ENCODE data around the gene SYNE1.

The SYNE1 gene

DNA sequence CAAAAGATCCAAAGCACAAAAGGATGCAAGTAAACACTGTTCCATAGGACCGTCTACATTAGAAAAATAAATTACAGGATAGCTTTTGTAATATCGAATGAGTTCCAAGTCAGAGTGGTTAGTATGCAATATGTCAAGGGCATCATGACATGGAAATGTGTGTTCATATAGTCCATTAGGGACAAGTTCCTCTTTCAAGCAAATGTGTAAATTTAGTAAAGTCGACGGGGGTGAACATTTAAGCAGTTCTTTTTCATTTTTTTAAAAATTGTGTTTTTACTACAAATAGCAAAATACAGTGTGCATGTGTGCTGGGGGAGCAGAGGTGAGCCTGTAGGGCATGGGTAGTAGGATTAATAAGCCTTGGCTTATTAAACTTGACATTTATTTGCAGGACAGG is 470.7 kb downstream of the SYNE1 start:
- no peaks in the 10 kb centered on the region for H3K27me3 ChIP-seq (ENCODE audit: insufficient read depth, poor library complexity, severe bottlenecking)
- H3K27ac ChIP-seq (replicated peaks) = no peak overlapping the region
- no peak for DNase-seq (ENCODE audit: low read depth in 1 of 2, low spot score in 1 of 2)
- H3K4me3 ChIP-seq (replicated peaks; ENCODE audit: insufficient read depth, low read length) = no peak overlapping the region
- TF ChIP-seq, protein P1, sequence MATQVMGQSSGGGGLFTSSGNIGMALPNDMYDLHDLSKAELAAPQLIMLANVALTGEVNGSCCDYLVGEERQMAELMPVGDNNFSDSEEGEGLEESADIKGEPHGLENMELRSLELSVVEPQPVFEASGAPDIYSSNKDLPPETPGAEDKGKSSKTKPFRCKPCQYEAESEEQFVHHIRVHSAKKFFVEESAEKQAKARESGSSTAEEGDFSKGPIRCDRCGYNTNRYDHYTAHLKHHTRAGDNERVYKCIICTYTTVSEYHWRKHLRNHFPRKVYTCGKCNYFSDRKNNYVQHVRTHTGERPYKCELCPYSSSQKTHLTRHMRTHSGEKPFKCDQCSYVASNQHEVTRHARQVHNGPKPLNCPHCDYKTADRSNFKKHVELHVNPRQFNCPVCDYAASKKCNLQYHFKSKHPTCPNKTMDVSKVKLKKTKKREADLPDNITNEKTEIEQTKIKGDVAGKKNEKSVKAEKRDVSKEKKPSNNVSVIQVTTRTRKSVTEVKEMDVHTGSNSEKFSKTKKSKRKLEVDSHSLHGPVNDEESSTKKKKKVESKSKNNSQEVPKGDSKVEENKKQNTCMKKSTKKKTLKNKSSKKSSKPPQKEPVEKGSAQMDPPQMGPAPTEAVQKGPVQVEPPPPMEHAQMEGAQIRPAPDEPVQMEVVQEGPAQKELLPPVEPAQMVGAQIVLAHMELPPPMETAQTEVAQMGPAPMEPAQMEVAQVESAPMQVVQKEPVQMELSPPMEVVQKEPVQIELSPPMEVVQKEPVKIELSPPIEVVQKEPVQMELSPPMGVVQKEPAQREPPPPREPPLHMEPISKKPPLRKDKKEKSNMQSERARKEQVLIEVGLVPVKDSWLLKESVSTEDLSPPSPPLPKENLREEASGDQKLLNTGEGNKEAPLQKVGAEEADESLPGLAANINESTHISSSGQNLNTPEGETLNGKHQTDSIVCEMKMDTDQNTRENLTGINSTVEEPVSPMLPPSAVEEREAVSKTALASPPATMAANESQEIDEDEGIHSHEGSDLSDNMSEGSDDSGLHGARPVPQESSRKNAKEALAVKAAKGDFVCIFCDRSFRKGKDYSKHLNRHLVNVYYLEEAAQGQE (IDR thresholded peaks at IDR 0.05; ENCODE audit: insufficient replicate concordance, low read depth) = no peak
- no peak for TF ChIP-seq POLR2AphosphoS5 (IDR thresholded peaks at IDR 0.05; ENCODE audit: low read depth)
- TF ChIP-seq SPI1 (IDR thresholded peaks at IDR 0.05; ENCODE audit: borderline replicate concordance, low read depth) = no peak
- TF ChIP-seq, protein P2, sequence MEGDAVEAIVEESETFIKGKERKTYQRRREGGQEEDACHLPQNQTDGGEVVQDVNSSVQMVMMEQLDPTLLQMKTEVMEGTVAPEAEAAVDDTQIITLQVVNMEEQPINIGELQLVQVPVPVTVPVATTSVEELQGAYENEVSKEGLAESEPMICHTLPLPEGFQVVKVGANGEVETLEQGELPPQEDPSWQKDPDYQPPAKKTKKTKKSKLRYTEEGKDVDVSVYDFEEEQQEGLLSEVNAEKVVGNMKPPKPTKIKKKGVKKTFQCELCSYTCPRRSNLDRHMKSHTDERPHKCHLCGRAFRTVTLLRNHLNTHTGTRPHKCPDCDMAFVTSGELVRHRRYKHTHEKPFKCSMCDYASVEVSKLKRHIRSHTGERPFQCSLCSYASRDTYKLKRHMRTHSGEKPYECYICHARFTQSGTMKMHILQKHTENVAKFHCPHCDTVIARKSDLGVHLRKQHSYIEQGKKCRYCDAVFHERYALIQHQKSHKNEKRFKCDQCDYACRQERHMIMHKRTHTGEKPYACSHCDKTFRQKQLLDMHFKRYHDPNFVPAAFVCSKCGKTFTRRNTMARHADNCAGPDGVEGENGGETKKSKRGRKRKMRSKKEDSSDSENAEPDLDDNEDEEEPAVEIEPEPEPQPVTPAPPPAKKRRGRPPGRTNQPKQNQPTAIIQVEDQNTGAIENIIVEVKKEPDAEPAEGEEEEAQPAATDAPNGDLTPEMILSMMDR (IDR thresholded peaks at IDR 0.05; ENCODE audit: insufficient read depth, low read length) = no peak
- TF ChIP-seq GABPA (IDR thresholded peaks at IDR 0.05; ENCODE audit: low read depth) = no peak

DNA sequence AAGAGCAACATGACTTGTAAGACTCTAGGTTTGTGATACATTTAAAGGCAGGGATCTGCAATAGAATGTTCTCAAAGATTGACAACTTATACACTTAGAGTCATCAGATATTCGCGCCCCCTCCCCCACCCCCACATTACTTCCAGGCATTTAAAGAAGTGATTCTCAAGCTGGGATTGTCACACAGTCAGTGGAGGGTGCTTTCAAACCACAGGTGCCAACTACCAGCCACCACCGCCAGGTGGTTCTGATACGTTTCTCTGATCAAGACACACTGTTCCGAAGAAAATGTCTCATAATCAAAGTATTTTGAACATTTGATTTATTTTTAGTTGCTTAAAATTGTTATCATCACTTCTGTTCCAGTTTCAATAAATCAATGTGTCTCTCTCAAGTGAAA is 472.2 kb downstream of the SYNE1 start:
- no peak overlapping the region for H3K27ac ChIP-seq (replicated peaks)
- DNase-seq (ENCODE audit: low read depth in 1 of 2, low spot score in 1 of 2) = no peak
- H3K27me3 ChIP-seq (ENCODE audit: insufficient read depth, poor library complexity, severe bottlenecking) = no peaks in the 10 kb centered on the region
- TF ChIP-seq POLR2AphosphoS5 (IDR thresholded peaks at IDR 0.05; ENCODE audit: low read depth) = no peak
- no peak for TF ChIP-seq SPI1 (IDR thresholded peaks at IDR 0.05; ENCODE audit: borderline replicate concordance, low read depth)
- TF ChIP-seq, protein P2 (IDR thresholded peaks at IDR 0.05; ENCODE audit: insufficient read depth, low read length) = no peak
- TF ChIP-seq, protein P1 (IDR thresholded peaks at IDR 0.05; ENCODE audit: insufficient replicate concordance, low read depth) = no peak
- no peak for TF ChIP-seq GABPA (IDR thresholded peaks at IDR 0.05; ENCODE audit: low read depth)
- no peak overlapping the region for H3K4me3 ChIP-seq (replicated peaks; ENCODE audit: insufficient read depth, low read length)

DNA sequence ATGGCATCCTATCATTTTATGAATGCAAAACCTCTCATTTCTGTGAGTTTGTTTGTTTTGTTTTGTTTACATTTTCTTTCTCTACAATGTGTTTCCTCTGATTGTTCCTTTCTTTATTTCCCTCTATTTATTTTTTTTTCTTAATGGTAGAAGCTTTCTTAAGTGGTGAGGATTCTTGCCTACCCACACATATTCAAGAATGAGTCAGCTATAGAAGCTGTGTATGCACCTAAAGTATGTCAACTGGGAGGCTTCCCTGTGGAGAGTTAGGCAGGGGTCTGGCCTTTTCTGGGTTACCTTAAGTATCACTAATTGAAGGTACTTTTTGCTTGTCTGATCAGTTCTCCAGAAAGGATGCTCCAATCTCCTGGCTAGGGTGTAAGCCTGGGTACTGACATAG is 475.7 kb downstream of the SYNE1 start:
- Histone ChIP-seq H3K4me3 (replicated peaks; ENCODE audit: insufficient read depth, low read length) (no peak overlapping the region), H3K27me3 (ENCODE audit: insufficient read depth, poor library complexity, severe bottlenecking) (no peaks in the 10 kb centered on the region), H3K27ac (replicated peaks) (no peak overlapping the region)
- no peak for DNase-seq (ENCODE audit: low read depth in 1 of 2, low spot score in 1 of 2)
- no peak for TF ChIP-seq SPI1 (IDR thresholded peaks at IDR 0.05; ENCODE audit: borderline replicate concordance, low read depth)
- TF ChIP-seq, protein P2 (IDR thresholded peaks at IDR 0.05; ENCODE audit: insufficient read depth, low read length) = no peak

DNA sequence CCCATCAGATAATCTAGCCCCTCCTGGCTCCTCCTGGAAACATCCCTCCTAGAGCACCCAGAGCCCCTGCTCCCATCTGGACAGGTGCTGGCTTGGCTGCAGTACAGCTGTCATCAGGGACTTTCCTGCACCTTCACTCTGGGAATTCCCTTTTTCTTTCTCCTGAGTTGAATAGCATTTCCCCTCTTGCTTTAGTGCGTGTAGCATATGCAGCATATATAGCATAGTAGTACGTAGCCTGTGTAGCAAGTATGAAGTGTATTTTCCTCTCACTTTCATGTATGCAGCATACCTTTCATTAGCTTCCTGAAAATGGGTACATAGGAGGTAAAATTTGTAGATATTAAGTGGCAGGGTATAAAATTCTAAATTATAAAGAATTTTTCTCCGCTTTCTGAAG is 476.8 kb downstream of the SYNE1 start:
- H3K4me3 ChIP-seq (replicated peaks; ENCODE audit: insufficient read depth, low read length) = no peak overlapping the region

More for the DNA sequence above, 476.8 kb downstream of the SYNE1 start:
- H3K27ac ChIP-seq (replicated peaks) = no peak overlapping the region
- no peak for DNase-seq (ENCODE audit: low read depth in 1 of 2, low spot score in 1 of 2)
- no peaks in the 10 kb centered on the region for H3K27me3 ChIP-seq (ENCODE audit: insufficient read depth, poor library complexity, severe bottlenecking)
- TF ChIP-seq GABPA (IDR thresholded peaks at IDR 0.05; ENCODE audit: low read depth) = no peak
- TF ChIP-seq, protein P1 (IDR thresholded peaks at IDR 0.05; ENCODE audit: insufficient replicate concordance, low read depth) = no peak
- no peak for TF ChIP-seq SPI1 (IDR thresholded peaks at IDR 0.05; ENCODE audit: borderline replicate concordance, low read depth)
- no peak for TF ChIP-seq POLR2AphosphoS5 (IDR thresholded peaks at IDR 0.05; ENCODE audit: low read depth)
- TF ChIP-seq, protein P2 (IDR thresholded peaks at IDR 0.05; ENCODE audit: insufficient read depth, low read length) = no peak

All from HL-60 (cell line).